Thyroid gland (tissue), 4 donors: Measurements from ENCODE around the gene MRPL4. TPM values are rescaled to one million over a fixed set of nuclear protein-coding genes. Genes with fewer than 3 reads are reported as not detected.

Experiments used
- DNase-seq, 2 donors: peaks; one replicate each; pipeline ENCODE4 v3.0.0-alpha.2; 2019
- H3K27ac ChIP-seq, 3 donors: fragments of 200-600 bp; sonication (generic); 1 replicate in 2 of 3; 2 replicates in 1 of 3; pipeline ENCODE4 v1.5.1; 2016 to 2019; ENCODE audit warnings: mild to moderate bottlenecking in 1 of 3, moderate library complexity in 1 of 3
- H3K27me3 ChIP-seq: fragments of 200-600 bp; sonication (generic); one replicate; pipeline ENCODE4 v1.5.1; 2019
- H3K36me3 ChIP-seq, 2 donors: fragments of 200-600 bp; sonication (generic); one replicate each; pipeline ENCODE4 v1.5.1; 2016 to 2019
- H3K4me1 ChIP-seq, 2 donors: fragments of 200-600 bp; sonication (generic); one replicate each; pipeline ENCODE4 v1.5.1; 2017 to 2019
- H3K4me3 ChIP-seq, 3 donors: fragments of 200-600 bp; sonication (generic); replicated peaks in 1 of 3; 1 replicate in 2 of 3; 2 replicates in 1 of 3; pipeline ENCODE4 v1.5.1; 2016; ENCODE audit warnings: mild to moderate bottlenecking in 1 of 3
- H3K9me3 ChIP-seq: fragments of 200-600 bp; sonication (generic); one replicate; pipeline ENCODE4 v1.5.1; 2017
- CTCF ChIP-seq, 6 experiments: fragments of 200-600 bp in 3 of 6; fragments of 450-650 bp in 3 of 6; sonication (generic) in 3 of 6; IDR thresholded peaks; one replicate each; pipeline ENCODE4 v1.5.1; 2016 to 2019; ENCODE audit warnings: antibody characterized with exemption in 6 of 6, mild to moderate bottlenecking in 2 of 6, inconsistent platforms in 1 of 6, moderate library complexity in 1 of 6
- POLR2A ChIP-seq, 2 donors: fragments of 450-650 bp; IDR thresholded peaks; one replicate each; pipeline ENCODE4 v1.6.1; 2017; ENCODE audit warnings: antibody characterized with exemption in 2 of 2, mild to moderate bottlenecking in 2 of 2, moderate library complexity in 1 of 2
- WGBS, 2 donors: methylation state at CpG; one replicate each; pipeline ENCODE4 v1.1.5; 2017; 5-methylcytosine and 5-hydroxymethylcytosine counted together
- intact Hi-C: fragments of 100-400 bp; cut with DNase I; formaldehyde crosslinking; loops from one replicate; pipeline ENCODE4 v1.15.1; 2023
- total RNA-seq, 4 donors: library from RNA; depleted of rRNA; stranded (reverse); fragments of >200 nt; gene quantifications; one replicate each; pipeline ENCODE4 v1.2.3, GENCODE V29; 2016

The MRPL4 gene
- total RNA-seq, 4 donors from 2014 or later = 36.1 to 81.7 (median 54.9) TPM

GRCh38 chr19:10219678-10220077 is 32.3 kb upstream of the MRPL4 start:
- H3K27me3 ChIP-seq = no peaks in the 10 kb centered on the region
- no peaks in the 10 kb centered on the region for H3K4me1 ChIP-seq
- WGBS, 2 donors = 30 to 36% methylated on average over 3 of the region's 3 CpGs
- H3K4me3 ChIP-seq = no peak overlapping the region
- no peaks in the 10 kb centered on the region for H3K36me3 ChIP-seq
- H3K9me3 ChIP-seq = no peaks in the 10 kb centered on the region
- no peak for DNase-seq
- TF ChIP-seq POLR2A (IDR thresholded peaks at IDR 0.05) (no peak), CTCF (IDR thresholded peaks at IDR 0.05) (no peak)
- intact Hi-C loops = no loop called here
- H3K27ac ChIP-seq = no peak overlapping the region

GRCh38 chr19:10220695-10221094 is 31.3 kb upstream of the MRPL4 start:
- TF ChIP-seq CTCF (IDR thresholded peaks at IDR 0.05) = no peak
- no peak for TF ChIP-seq POLR2A (IDR thresholded peaks at IDR 0.05)
- 84 to 85% methylated on average over 7 of the region's 7 CpGs for WGBS, 2 donors
- intact Hi-C loops = no loop called here
- H3K27me3 ChIP-seq = no peaks in the 10 kb centered on the region
- no peaks in the 10 kb centered on the region for H3K4me1 ChIP-seq
- no peaks in the 10 kb centered on the region for H3K9me3 ChIP-seq
- no peaks in the 10 kb centered on the region for H3K36me3 ChIP-seq
- H3K27ac ChIP-seq = no peak overlapping the region
- DNase-seq = no peak
- H3K4me3 ChIP-seq = no peak overlapping the region

- 83 to 91% methylated on average over 14 of the region's 14 CpGs for WGBS, 2 donors
- H3K27me3 ChIP-seq = no peaks in the 10 kb centered on the region
- TF ChIP-seq POLR2A (IDR thresholded peaks at IDR 0.05) (no peak), CTCF (IDR thresholded peaks at IDR 0.05) (no peak)
- H3K9me3 ChIP-seq = no peaks in the 10 kb centered on the region
- H3K27ac ChIP-seq = no peak overlapping the region
- no peaks in the 10 kb centered on the region for H3K36me3 ChIP-seq
- H3K4me3 ChIP-seq = no peak overlapping the region
- H3K4me1 ChIP-seq = peaks cover 0 to 9% of the 10 kb centered on the region in 2 donors
- no peak for DNase-seq
- intact Hi-C loops = no loop called here
These were observed 29.7 kb upstream of the MRPL4 start for GRCh38 chr19:10222201-10222890.

- WGBS, 2 donors = 91 to 92% methylated on average over 19 to 28 of the region's 28 CpGs
- TF ChIP-seq POLR2A (IDR thresholded peaks at IDR 0.05) (no peak), CTCF (IDR thresholded peaks at IDR 0.05) (no peak)
- Histone ChIP-seq H3K27ac (no peak overlapping the region), H3K4me3 (no peak overlapping the region), H3K4me1 (peaks cover 0 to 10% of the 10 kb centered on the region in 2 donors), H3K27me3 (no peaks in the 10 kb centered on the region), H3K9me3 (no peaks in the 10 kb centered on the region), H3K36me3 (no peaks in the 10 kb centered on the region)
- no peak for DNase-seq
- intact Hi-C loops = no loop called here
These were observed 28.4 kb upstream of the MRPL4 start for GRCh38 chr19:10223488-10224213.

GRCh38 chr19:10224337-10224736 is 27.7 kb upstream of the MRPL4 start:
- Histone ChIP-seq H3K4me1 (peaks cover 0 to 10% of the 10 kb centered on the region in 2 donors), H3K27ac (no peak overlapping the region), H3K27me3 (no peaks in the 10 kb centered on the region), H3K36me3 (no peaks in the 10 kb centered on the region), H3K4me3 (no peak overlapping the region), H3K9me3 (no peaks in the 10 kb centered on the region)
- WGBS, 2 donors = 96 to 97% methylated on average over 20 to 23 of the region's 23 CpGs
- TF ChIP-seq POLR2A (IDR thresholded peaks at IDR 0.05) (no peak), CTCF (IDR thresholded peaks at IDR 0.05) (no peak)
- DNase-seq = no peak
- intact Hi-C loops = no loop called here
